ENCODE measurements around the gene SHISA6.
"Not testable (repeated sequence)": the region's sequence is repeated elsewhere in the genome, so short reads cannot be mapped to it uniquely, and the experiment has no call there.

Gene SHISA6

DNA sequence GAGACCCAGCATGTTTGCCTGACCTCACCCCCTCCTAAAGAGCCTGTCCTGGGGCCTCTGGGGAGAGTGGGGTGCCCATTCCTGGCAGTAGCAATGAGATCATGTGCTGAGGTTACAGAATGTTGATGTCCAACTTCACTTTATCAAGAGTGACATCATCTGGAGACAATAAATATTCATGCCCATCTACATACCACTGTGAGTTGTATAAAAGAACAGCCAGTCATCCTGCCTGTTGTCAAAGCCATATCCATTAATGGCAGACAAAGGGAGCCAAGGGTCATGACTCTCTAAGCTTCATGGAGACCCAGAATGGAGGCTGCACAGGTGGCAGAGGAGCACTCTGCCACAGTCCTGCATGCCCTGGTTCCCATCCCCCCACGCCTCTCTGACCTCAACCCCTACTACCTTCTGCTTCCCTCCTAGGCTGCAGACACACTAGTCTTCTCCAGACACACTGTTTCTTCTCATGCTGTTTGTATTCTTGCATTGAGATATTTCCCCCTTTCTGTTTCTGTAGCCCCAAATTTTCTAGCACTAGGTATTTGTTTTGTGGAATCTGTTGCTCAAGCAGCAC is 27.1 kb downstream of the SHISA6 start:
- DNase-seq = no peak

DNA sequence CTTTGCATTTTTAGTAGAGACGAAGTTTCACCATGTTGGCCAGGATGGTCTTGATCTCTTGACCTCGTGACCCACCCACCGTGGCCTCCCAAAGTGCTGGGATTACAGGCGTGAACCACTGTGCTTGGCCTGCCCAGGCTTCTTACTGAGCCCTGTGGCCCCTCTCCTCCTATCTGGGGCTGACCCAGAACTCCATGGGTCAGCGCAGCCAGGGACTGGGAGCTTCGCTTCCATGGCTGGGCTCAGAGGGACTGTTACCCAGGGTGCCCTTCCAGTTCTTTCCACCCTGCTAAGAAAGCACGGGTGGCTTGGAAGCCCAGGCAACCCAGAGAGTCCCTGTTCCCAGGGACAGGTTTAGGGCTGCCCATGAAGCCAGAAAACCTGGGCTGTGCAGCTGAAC is 28.2 kb downstream of the SHISA6 start:
- no peak for DNase-seq

DNA sequence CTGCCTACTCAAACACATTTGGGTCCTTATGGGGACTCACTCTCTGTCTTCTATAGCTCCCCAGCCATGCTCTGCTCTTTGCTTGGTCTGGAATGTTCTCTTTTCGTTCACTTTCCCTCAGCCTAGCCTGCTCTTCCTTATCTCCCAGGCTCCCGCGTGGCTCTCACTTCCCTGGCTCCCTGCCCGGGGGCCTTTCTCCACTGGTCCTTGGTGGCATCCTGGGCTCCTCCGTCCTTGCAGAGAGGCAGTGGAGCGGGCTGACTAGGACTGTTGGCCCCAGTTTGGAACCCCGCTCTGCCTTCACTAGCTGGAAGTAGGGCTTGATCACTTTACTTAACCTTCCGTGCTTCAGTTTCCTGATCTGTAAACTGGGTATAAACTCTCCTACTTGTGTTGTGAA is 31.2 kb downstream of the SHISA6 start:
- DNase-seq = no peak

DNA sequence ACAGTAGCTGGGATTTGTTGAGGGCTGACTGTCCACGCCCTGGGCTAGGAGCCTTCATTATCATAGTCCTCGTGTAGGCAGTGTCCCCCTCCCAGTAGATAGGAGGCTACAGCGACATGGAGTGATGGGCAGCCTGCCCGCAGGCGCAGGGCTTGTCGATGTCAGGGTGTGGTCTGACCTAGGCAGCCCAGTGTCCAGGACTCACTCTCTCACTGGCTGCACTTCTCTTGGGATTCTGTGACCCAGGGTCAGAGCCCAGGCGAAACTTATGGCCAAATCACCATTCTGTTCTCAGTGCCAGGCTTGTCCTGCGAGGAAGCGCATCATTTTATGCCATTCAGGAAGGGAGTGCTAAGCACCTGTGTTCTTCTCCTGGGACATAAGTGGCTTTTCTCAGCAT is 32.6 kb downstream of the SHISA6 start:
- no peak for DNase-seq

DNA sequence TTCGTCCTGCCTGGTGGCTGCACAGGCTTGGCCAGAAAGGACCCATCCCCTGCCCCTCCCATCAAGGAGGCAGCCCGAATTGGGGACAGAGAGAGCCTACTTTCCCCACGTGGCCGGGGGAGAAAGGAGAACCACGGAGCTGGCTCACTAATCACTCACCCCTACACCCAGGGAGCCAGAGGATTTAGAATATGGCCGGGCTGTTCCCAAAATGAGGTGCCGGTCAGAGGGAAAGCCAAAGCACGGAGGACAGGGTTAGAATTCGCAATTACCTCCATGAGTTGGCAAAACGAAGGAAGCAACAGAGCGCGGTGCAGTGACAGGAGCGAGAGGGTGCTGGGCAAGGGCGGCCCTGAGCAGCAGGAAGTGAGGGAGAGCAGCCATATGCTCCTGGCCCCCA is 33.1 kb downstream of the SHISA6 start:
- DNase-seq = no peak

DNA sequence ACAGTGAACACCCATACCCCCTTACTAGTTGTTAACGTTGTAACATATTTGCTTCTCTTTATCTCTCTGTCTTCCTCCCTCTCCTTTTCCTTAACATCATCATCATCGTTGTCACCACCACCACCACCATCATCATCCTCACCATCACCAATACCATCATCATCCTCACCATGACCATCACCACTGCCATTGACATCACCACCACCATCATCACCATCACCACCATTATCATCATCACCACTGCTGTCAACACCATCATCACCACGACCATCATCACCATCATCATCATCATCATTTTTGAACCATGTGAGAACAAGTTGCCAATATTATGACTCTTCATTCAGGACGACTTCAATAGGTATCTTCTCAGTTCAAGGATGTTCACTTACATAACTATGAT is 35.5 kb downstream of the SHISA6 start:
- no peak for DNase-seq

DNA sequence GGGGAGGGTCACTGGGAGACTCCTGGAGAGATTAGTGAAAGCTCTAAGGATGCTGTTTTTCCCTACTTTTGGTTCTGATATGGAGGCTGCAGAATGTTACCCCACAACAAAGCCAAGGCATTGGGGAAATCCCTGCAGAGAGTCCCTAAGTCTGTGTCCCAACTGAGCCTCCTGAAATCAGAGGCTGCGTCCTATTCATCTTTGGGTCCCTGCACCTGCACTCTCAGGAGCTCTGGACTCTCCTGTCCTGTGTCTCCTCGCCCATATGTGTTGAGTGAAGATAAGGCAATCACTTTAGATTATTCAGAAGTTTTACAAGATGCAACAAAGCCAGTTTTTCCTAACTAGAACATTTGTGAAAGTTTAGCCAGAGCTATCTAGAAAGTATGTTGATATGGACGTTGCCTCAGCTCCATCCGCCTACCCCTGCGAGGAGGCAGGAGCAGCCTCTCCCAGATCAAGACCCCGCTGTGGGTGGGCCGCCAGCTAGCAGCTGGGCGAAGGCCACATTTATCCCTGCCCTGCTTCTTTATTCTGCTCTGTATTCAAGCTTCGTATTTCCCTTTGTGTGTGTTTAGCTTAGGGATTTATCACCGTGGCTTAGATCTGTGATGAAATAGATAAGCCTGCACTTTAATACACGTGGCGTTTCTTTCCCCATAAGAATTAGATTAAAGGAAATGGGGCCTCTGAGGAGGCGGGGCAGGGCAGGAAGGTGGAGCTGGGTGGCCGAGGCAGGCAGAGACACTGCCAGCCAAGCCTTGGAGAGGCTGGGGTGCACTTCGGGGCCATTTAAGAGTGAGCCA is 37.4 kb downstream of the SHISA6 start:
- DNase-seq = no peak

DNA sequence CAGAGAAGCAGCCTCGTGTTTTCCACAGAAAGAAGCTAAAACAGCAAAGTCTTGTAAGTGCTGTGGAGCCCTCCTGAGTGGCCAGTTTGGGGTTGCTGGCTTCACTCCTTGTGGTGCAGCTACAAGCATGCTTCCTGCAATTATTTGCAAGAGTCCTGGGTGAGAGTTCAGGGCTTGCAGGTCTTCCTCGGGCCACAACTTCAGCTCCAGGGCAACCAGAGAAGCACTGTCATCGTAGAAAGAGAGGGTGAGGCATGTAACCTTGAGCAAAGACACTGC is 37.9 kb downstream of the SHISA6 start:
- DNase-seq = no peak

DNA sequence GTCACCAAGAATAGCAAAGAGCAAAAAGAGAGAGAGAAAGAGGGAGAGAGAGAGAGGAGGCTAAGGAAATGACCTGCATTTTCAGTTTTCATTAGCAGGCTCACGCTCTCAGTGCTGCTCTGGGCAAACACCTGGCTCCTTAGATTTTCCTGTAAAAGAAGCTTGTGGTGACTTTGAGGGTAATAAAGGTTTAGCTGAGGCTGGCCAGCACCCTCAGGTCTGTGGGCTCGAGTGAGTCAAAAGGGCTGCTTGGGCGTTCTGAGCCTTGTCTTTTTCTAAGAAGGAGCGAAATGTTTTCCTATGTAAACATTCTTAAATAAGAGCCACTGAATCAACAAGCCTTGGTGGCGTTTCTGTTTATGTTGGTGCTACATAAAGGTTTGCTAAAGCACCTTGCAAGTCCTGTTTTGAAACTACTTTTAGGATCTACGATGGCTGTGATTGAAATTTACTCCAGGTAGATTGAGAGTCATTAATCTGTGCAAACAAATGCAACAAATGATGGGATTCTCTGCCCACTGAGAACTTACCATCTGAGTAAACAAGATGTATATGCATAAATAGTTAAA is 38.8 kb downstream of the SHISA6 start:
- no peak for DNase-seq

DNA sequence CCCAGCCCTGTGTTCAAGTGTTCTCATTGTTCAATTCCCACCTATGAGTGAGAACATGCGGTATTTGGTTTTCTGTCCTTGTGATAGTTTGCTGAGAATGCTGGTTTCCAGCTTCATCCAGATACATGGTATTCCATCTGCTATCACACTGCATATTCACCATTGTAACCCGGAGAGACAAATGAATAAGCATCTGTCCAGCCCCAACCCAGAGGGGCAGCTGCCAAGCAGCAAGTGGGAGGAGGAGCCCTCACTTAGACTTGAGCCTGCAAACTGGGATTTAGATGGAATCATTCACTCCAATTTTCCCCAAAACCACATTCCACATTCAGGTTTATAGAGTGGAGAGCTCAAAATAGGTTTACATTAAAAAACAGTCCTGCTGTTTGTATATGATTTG is 41.6 kb downstream of the SHISA6 start:
- DNase-seq = no peak

DNA sequence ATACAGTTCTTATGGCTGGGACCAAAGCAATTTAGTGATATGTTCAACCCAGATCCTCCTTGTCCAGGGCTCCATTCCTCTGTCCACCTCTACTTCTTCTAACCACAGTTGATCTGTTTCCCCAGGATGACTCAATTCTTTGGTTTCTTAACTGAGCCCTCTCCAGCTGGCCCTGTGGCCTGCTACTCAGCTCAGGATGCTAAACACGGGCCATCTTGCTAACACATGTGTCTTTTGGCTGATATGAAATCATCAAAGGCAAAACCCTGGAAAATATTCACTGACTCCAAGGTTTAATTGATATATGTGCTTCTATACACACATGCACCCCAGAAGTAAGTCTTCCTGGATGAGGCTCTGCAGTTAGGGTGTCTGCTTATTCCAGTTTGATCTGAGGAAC is 43.8 kb downstream of the SHISA6 start:
- DNase-seq = no peak

DNA sequence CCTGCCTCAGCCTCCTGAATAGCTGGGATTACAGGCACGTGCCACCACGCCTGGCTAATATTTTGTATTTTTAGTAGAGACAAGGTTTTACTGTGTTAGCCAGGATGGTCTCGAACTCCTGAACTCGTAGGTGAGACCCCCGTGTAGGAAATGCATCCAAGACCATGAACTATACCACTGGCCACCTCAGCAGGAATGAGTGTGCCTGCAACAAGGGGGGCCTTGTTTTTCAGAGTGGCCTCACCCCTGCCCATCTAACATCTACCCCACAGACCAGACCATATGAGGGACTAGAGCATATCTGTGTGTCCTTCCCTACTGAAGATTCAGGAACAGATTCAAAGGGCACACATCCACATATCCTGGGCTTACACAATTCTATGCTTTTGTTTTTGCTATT is 44.9 kb downstream of the SHISA6 start:
- DNase-seq = no peak

DNA sequence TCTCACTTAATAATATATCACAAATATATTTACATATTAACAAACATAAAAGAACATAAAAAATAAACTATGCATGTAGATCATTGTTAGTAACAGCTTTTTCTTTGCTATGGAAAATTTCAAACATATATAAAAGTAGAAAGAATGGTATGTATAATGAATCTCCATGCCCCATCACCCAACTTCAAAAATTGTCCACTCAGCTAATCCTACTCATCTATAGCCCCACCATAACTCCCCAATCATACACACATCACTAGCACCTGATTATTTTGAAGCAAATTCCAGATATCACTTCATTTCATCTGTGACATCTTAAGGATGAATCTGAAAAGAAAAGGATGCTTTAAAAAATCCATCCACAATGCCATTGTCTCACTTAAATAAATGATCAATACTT is 46.8 kb downstream of the SHISA6 start:
- no peak for DNase-seq

DNA sequence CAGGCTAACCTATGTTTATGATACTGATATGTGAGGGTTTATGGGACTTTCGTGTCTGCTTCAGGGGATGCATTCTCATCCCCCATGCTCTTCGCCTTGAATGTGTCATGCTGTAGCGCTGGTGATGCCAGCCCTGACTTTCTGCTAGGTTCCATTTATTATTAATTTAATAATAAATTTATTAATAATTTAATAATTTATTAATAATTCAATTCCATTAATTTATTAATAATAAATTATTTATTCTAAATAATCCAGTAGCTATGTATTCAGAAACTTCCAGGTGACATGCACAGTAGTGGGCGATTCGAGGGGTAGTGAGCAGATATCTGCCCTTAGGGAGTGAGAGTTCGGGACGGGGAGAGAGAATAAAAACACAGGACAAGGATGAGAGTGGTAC is 49.8 kb downstream of the SHISA6 start:
- DNase-seq = no peak

DNA sequence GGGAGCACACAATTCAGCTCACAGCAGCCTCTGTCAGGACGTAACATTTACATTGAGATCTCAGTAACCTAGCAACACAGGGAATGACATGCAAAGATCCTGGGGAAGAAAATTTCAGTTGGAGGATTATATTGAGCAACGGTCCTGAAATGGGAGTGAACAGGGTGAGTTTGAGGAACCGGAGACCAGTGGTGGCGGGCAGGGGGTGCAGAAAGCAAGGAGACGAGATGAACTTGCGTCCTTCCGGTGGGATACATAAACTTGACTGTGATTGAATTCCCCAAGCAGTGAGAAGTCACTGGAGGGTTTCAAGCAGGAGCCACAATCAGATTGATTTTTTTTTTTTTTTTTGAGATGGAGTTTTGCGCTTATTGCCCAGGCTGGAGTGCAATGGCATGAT is 51.5 kb downstream of the SHISA6 start:
- no peak for DNase-seq

DNA sequence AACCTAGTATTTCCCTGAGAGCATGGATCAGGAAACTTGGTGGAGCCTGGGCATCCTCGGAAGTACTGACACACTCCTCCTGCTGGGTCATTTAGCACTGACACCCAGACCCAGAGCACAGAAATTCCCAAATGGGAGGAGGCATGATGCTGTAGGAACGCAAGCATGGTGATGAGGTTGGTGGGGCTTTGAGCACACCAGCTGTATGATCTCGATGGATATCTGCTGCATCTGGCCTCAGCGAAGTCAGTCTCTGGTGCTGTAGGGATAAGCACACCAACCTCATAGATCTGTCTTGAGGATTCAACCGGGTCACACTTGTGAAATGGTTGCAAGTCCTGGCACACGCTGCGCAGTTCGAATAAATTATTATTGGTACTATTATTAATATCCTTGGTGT is 52.5 kb downstream of the SHISA6 start:
- no peak for DNase-seq

DNA sequence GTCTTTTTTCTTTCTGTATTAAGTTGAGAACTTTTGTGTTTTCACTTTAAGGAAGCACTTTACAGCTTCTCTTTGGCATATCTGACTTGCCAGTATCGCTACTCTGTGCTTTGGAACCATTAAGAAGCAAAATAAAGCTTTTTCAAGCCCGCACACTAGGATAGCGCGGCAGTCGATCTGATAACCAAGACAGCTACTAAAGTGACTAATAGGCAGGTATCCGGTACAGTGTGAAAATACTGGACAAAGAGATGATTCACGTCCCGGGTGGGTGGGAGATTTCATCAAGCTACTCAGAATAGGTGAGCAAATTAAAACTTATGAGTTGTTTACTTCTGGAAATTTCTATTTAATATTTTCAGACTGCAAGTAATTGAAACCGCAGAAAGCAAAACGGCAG is 53.8 kb downstream of the SHISA6 start:
- no peak for DNase-seq

DNA sequence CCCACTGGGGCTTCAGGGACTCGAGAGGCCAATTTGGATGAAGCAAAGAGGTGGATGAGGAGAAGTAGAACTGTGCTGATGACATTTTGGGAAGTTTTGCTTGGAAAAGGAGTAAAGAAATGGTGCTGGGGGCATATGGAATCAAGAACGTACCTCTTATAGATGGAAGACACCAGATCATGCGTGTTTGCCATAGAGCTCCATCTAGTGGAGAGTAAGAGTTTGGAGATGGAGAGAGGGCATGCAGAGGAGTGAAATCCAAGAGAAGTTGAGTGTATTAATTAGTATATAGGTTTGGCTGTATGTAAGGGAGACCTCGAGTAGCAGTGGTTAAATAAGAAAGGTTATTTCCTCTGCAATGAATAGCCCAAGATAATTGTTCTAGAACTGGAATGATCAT is 56.0 kb downstream of the SHISA6 start:
- DNase-seq = no peak

DNA sequence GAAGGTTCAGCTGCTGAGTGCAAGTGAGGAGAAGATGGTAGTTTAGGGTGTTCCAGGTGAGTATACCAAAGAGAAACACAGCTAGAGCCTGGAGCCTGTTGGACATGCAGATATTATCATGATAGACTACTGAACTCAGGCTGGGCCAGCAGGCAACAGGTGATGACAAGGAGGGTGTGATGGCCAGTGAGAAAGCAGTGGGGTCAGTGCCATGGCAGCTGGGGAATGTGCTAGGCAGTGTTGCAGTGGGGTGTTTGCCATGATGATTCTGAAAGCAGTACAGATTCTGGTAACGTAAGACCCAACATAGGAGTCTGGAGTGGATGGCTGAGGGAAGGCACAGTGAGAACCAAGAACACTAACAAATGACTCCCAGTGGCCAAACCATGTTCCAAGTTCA is 57.4 kb downstream of the SHISA6 start:
- DNase-seq = no peak

DNA sequence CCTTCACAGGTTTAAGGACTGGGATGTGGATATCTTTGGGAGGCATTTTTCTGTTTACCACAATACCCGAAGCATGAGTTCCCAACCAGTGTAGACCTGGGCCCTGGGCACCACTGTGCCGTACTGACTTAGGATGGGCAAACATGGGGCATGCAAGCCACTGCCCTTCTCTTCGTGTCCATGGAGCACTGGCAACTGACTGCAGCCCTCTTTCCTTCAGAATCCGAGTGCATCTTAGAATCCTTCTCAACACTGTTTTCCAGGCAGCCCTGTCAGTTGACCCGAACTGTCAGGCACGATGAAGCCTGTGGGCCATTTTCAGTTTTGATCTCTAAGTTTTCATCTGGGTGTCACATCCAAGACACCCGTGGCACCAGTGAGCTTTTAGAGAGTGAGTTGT is 59.2 kb downstream of the SHISA6 start:
- no peak for DNase-seq

DNA sequence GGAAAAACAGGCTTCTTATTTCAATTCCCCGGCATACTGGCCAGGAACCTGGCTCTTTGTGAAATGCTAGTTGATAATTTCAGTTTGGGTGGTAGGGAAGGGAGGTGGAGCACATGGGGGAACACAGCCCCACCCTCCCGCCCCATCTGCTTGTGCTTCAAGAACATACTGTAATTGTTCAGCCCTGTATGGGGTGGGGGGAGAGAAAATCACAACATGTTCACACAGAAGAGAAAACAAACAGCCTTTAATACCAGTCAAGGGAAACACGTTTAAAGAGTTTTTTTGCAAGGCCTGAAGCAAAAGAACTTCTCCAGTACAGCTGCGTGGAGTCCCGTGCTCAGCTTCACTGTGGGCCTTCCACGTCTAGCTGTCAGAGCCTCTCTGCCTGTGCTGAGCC is 59.7 kb downstream of the SHISA6 start:
- DNase-seq = no peak

DNA sequence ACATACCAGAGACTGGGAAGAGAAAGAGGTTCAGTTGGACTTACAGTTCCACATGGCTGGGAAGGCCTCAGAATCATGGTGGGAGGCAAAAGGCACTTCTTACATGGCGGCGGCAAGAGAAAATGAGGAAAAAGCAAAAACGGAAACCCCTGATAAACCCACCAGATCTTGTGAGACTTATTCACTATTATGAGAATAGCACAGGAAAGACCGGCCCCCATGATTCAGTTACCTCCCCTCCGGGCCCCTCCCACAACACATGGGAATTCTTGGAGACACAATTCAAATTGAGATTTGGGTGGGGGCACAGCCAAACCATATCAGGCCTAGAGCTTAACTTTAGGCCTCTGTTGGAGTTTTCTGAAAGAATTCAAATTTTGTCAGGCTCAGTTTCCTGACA is 60.9 kb downstream of the SHISA6 start:
- not testable (repeated sequence) for DNase-seq

DNA sequence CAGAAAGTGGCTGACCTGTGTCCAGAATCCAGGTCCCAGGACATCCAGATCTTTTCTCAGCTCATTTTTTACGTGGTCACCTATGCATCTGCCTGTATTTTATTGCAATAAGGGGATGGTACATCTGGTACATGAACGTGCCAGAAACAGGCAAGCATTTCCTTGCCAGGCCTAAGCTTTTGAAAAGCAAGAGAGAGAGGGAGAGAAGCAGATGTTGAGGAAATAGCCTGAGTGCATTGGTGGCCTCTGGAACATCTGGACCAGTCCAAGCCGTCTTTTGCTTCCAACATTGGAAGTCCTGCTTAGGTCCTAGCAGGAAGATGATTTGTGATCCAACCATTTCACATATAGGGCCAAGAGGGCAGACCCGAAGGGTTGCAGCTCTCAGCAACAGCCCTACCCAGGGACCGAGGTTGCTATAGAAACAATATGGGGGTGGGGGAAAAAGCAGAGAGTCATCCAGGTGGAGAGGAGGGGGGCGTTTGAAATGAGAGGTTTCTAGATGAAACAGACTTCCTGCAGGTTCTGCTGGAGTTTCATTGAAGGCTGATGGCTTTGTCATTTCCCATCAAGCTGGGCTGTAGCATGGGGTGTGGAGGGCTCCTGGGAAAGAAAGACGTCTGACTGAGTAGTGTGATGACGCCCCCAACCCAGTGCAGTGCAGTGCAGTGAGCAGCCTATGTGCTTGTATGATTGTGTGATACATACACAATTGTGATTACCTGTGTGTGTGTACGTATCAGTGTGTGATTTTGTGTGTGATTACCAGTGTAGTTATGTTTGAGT is 61.6 kb downstream of the SHISA6 start:
- DNase-seq = no peak

DNA sequence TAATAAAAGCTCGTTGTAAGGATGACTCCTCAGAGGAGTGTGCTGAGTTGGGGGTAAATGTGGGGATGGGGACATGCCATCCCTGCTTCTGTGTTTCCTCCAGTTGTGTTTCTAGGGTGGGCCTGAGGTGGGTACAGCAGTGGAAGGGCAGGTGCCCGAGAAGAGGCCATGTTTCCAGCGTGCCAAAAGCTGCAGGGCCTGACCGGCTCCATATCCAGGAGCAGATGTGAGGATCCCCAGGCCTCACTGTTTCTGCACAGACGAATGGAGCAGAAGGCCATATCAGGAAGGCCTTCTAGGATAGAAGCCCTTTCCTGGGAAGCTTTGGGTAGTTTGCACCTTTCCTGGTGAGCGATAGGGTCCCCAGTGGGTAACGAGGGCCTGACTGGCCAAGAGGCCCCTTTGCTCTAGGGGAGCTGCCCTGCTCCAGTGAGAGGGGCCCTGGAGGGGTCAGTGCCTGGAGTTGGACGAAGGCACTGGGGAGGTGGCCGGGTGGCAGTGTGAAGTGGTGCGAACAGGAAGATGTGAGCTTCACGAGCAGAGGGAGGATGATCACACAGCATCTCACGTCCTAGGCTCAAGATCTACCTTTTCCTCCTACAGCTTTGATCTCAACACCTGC is 62.9 kb downstream of the SHISA6 start:
- no peak for DNase-seq

Measured in RPMI8226 (cell line).